ENCODE measurements around the gene CCR7.

The CCR7 gene

GRCh38 chr17:40509626-40510327, 55.5 kb downstream of the CCR7 start:
- peaks cover 29% of the 10 kb centered on the region for H3K27me3 ChIP-seq (ENCODE audit: insufficient read depth, poor library complexity, severe bottlenecking)
- no peak for DNase-seq (ENCODE audit: low read depth in 1 of 2, low spot score in 1 of 2)
- H3K27ac ChIP-seq (replicated peaks), result no peak overlapping the region
- no peak overlapping the region for H3K4me3 ChIP-seq (replicated peaks; ENCODE audit: insufficient read depth, low read length)
- no peak for TF ChIP-seq GABPA (IDR thresholded peaks at IDR 0.05; ENCODE audit: low read depth)
- TF ChIP-seq SPI1 (IDR thresholded peaks at IDR 0.05; ENCODE audit: borderline replicate concordance, low read depth), result no peak
- TF ChIP-seq POLR2AphosphoS5 (IDR thresholded peaks at IDR 0.05; ENCODE audit: low read depth), result no peak

GRCh38 chr17:40506786-40507185, 58.5 kb downstream of the CCR7 start:
- TF ChIP-seq CTCF (IDR thresholded peaks at IDR 0.05; ENCODE audit: insufficient read depth, low read length), result no peak
- no peak for TF ChIP-seq POLR2AphosphoS5 (IDR thresholded peaks at IDR 0.05; ENCODE audit: low read depth)
- no peak for TF ChIP-seq GABPA (IDR thresholded peaks at IDR 0.05; ENCODE audit: low read depth)
- TF ChIP-seq REST (IDR thresholded peaks at IDR 0.05; ENCODE audit: insufficient replicate concordance, low read depth), result no peak
- no peak for TF ChIP-seq SPI1 (IDR thresholded peaks at IDR 0.05; ENCODE audit: borderline replicate concordance, low read depth)
- Histone ChIP-seq H3K27me3 (ENCODE audit: insufficient read depth, poor library complexity, severe bottlenecking) (peaks cover 15% of the 10 kb centered on the region), H3K4me3 (replicated peaks; ENCODE audit: insufficient read depth, low read length) (no peak overlapping the region), H3K27ac (replicated peaks) (no peak overlapping the region)
- no peak for DNase-seq (ENCODE audit: low read depth in 1 of 2, low spot score in 1 of 2)

Measured in HL-60 (cell line).